ENCODE data around the gene PHACTR1.
"Not testable (repeated sequence)": the region's sequence is repeated elsewhere in the genome, so short reads cannot be mapped to it uniquely, and the experiment has no call there.

The PHACTR1 gene

DNA sequence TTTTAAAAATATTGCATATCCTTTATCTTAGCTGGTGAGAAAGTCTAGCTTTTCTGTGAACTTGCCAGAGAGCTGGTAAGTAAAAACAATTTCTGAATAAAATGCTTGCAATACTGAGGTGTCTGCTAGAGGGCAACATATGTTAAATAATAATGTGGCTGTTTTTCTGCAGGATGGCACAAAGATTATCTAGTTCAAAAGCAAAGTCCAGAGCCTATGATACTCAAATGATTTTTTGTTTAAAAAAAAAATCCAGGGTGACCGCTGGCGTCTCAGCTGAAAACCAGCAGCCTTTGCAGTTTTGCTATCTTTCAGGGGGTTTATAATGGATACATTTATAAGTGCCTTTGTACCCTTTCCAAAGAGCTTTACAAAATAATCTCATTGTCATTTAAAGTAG is 194.9 kb downstream of the PHACTR1 start:
- no peak for DNase-seq

DNA sequence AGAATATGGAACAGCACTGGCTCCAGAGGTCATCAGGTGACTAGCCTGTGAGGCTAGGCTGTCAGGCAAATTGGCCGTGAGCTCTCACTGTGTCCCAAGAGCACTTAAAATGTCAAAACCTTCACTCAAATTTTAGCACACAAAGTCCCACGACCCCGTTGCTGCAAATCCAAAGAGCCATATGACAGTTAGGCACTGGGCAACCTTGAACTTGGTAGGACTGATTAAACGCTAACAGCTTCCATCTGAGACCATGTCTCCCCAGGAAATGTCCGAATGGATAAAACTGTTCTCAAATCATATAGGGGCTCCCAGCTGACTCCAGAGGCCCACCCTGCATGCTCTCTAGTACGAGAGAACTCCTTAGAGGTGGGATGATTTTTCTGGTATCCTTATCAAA is 196.6 kb downstream of the PHACTR1 start:
- DNase-seq, result no peak

DNA sequence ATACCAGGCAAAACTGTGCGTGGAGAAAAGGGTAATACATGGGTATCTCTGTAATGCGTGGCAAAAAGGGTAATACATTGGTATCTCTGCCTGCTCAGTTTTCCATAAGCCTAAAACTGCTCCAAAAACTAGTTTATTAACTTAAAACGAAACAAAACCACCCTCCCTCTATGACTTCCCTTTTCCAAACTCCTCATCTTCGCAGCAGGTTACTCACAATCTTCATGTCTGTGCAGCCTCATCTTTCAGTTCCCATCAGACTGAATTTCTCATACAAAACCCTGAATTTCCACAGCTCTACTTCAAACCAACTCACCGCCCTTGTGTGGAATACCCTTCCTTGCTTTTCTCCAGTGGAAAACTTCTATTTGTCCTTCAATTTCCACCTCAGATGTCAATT is 199.4 kb downstream of the PHACTR1 start:
- no peak for DNase-seq

- DNase-seq, result no peak
Observed at GRCh38 chr6:12916420-12917136, 200.0 kb downstream of the PHACTR1 start.

DNA sequence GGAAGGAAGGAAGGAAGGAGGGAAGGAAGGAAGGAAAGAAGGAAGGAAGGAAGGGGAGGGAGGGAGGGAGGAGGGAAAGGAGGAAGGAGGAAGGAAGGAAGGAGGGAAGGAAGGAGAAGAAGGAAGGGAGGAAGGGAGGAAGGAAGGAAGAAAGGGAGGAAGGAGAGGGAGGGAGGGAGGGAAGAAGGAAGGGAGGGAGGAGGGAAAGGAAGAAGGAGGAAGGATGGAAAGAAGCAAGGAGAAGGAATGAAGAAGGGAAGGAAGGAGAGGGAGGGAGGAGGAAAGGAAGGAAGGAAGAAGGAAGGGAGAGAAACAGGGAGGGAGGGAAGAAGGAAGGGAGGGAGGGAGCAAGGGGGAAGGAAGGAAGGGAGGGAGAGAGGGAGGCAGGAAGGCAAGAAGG is 204.9 kb downstream of the PHACTR1 start:
- DNase-seq, result no peak

DNA sequence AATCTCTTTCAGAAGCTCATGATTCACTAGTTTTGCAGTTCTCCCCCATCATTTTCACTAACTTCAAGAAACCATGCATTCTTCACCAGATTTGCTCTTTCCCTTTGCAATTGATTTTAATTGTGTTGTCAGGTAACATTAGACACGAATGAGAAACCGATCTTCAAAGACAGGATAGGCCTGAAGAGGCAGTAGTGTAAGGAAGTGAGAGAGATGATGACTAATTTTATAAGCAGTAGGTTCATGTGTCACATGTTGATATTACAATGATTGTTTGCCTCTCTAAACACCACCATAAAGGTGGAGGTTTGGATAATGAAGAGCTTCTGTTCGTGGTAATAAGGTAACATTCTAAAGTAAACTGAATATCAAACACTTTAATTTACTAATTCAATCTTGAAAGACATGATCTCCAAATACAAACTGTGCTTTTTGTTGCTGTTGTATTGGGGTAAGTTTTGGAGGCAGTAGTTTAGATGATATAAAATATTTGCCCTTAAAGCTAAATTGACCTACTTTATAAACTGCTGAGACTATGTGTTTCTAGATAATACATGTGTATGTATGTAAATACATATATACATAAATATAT is 207.2 kb downstream of the PHACTR1 start:
- no peak for DNase-seq

DNA sequence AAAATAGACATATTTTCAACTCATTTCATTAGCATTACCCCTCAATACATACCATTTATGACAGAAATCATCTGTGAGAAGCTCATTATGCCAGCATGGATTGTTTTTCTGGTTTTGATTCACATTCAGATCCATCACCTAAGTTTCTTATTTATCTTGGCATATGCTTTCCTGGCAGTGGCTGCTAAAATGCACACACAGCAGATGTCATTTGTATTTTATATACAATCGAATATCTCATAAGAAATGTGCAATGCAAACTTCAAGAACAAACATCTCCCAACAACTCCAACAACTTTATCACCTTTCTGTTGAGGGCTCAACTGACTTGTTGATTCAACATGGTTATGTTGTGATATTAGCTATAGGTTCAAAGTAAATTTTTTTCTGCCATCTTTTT is 208.3 kb downstream of the PHACTR1 start:
- DNase-seq, result no peak

DNA sequence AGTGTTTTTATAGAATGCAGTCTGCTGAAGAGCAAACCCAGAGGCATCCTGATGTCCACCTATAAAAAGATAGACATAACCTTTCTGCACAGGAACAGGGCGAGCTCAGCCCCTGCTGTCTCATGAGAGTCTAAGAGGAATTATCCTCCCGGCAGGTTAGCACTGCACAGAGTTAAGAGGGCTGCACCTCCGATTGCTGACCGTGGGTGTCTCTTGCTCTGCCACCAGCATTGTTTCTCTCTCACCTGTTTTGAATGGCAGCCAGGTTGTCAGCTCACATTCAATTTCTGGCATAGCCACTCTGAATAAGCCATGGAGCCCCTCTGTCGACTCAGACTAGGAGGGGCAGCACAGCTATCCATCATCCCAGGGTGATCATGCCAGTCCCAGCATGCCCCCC is 211.2 kb downstream of the PHACTR1 start:
- no peak for DNase-seq

DNA sequence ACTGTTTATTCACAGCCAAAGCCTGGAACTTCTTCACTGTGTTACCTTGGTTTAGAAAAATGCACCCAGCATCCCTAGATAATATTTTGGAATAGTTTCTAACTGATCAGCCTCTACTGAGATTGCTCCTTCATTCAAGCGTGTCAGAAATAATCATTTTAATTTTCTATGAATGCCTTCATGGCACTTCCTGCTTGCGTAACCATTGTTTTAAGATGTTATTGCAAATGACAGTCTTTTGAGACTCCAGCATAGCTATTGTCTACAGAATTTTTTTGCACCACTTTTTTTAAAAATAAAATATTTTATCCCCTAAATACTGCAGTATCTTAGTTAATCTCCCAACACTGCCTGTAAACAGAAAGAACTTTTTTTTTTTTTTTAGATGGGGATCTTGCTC is 213.1 kb downstream of the PHACTR1 start:
- DNase-seq, result no peak

GRCh38 chr6:12931639-12932038 is 215.1 kb downstream of the PHACTR1 start:
- DNase-seq, result no peak

DNA sequence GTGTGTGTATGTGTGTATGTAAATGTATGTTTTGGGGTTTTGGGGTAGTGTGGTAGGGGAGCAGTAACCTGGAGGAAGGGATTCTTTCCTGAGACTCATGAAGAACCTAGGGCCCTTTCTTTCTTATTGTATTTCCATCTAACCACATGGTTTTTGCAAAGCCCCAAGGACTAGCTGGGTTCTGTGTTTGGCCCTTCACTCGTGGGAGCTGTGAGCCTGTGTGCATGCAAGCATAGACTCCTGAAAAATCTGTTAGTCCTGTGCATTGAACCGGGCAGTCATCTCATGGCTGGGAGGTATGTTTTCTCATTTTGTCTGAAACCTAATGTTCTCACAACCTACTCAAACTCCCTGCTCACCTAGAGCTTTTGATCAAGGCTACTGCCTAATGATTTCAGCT is 219.1 kb downstream of the PHACTR1 start:
- DNase-seq, result no peak

- DNase-seq, result no peak
Observed at GRCh38 chr6:12937971-12938370, 221.4 kb downstream of the PHACTR1 start.

DNA sequence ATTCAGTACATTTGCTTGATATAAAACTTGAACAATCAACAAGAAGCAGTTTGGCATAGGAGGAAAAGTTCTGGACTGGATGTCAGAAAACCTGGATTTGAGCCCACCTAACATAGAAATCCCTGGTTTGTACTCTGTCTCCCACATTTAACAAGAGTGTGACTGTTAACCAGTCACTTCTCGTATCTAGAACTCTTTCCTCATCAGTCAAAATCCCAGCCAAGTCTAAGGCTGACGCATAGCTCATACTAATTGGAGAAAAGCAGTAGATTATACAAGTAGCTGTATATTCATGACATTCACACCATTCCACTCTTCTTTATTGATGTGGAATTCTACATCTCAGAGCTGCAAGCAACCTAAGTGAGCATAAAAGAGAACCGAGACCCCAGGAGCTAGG is 222.7 kb downstream of the PHACTR1 start:
- no peak for DNase-seq

DNA sequence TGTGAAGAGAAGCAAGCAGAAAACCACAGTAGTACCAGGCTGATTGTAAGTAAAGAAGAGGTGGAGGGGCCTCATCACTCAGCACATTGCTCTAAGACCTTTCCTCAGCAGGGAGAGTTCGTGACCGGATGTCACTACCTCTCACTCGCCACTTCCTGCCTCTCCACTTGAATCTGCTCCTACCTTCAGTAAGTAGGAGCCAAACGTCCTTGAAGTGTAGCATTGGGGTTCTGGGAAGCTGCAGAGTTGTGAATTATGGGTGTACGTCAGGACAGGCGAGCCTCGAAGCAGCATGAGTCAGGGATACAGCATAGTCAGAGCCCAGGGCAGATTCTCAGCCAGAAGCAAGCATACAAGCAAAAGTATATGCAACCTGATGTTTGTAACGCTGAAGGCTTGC is 224.9 kb downstream of the PHACTR1 start:
- DNase-seq, result no peak

GRCh38 chr6:12943549-12943948 is 227.0 kb downstream of the PHACTR1 start:
- DNase-seq, result no peak

- no peak for DNase-seq
Observed at GRCh38 chr6:12944001-12944400, 227.4 kb downstream of the PHACTR1 start.

- not testable (repeated sequence) for DNase-seq
Observed at GRCh38 chr6:12944528-12944927, 228.0 kb downstream of the PHACTR1 start.

DNA sequence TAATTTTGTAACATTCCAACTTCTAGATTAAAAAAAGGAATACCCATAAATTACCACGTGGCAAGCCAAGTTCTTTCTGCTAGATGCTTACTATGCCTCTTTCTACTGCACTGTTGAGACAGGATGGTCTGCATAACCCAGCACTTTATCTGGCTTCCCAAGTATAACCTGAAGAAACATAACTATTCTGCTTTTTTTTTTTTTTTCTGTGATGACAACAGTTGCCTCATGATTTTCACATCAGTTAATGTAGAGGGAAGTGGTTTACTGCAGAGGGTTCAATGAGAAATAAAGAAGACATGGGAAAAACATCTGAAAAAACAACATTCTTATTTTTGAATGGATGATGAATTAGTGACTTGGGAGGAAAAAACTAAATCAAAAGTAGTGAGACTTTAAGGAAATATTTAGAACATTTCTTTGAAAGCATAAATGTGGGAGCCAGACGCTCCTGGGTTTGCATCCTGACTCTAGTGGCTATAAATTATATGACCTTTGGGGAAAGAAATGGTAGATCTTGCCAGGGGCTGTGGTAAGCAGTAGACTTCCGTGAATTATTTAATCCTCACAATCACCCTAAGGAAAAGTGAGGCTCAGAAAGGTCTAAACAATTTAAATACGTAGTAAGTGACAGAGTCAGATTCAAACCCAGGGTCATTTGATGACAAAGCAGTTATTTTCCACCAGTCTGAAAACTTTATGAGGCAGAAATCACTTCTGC is 230.7 kb downstream of the PHACTR1 start:
- DNase-seq, result no peak

- DNase-seq, result no peak
Observed at GRCh38 chr6:12947967-12948366, 231.4 kb downstream of the PHACTR1 start.

- no peak for DNase-seq
Observed at GRCh38 chr6:12950976-12951375, 234.4 kb downstream of the PHACTR1 start.

DNA sequence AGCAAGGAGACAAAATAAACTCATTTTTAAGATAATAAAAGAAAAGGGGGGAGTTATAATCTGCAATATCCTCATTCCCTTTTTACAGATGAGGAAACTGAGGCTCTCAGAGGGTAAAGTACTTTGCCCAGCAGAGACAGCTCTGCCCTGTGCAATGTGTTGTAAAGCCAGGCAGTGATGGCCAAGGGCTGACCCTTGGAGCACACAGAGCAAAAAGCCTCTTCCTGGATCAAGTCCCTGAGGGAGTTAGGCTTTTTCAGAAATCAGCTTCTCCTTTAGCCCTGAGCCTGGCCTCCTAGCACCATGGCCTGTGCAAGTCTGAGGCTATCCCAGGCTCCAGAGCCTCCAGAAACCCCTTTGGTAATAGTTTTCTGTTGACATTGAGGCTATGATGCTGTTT is 234.8 kb downstream of the PHACTR1 start:
- DNase-seq, result no peak

DNA sequence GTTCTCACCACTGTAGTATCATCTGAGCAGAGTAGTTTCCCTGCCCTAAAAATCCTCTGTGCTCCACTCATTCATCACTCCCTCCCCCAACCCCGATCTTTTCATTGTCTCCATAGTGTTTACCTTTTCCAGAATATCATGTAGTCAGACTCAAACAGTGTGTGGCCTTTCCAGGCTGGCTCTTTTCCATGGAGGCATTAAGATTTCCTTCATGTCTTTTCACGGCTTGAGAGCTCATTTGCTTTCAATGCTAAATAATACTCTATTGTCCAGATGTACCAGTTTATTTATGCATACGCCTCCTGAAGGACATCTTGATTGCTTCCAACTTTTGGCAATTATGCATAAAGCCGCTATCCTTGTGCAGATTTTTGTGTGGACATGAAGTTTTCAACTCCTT is 235.8 kb downstream of the PHACTR1 start:
- no peak for DNase-seq

DNA sequence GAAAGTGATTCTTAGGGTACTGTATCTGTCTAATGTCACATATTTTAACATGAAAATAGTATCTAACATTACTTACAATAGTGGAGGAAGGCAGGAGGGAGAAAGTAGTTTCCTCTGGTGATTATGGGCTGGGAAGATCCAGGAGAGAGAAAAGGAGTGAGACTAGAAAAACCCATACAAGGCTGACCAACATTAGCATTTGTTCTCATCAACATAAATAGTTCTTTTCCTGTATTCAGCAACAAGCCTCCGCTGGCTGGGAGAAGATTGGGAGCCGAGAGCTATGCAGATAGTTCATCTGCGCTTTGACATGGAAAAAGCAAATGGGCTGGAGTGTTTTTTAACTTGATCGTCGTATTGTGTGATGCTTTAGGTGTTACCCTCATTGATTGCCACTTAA is 239.4 kb downstream of the PHACTR1 start:
- DNase-seq, result no peak

GRCh38 chr6:12956991-12957320 is 240.4 kb downstream of the PHACTR1 start:
- DNase-seq, result no peak
